ENCODE measurements around the gene UGT8. TPM values are rescaled to one million over a fixed set of nuclear protein-coding genes. Genes with fewer than 3 reads are reported as not detected.

UGT8 gene
- polyA plus RNA-seq, 1 of the 3 experiments (the other 2 are of a cell fraction), result not detected

DNA sequence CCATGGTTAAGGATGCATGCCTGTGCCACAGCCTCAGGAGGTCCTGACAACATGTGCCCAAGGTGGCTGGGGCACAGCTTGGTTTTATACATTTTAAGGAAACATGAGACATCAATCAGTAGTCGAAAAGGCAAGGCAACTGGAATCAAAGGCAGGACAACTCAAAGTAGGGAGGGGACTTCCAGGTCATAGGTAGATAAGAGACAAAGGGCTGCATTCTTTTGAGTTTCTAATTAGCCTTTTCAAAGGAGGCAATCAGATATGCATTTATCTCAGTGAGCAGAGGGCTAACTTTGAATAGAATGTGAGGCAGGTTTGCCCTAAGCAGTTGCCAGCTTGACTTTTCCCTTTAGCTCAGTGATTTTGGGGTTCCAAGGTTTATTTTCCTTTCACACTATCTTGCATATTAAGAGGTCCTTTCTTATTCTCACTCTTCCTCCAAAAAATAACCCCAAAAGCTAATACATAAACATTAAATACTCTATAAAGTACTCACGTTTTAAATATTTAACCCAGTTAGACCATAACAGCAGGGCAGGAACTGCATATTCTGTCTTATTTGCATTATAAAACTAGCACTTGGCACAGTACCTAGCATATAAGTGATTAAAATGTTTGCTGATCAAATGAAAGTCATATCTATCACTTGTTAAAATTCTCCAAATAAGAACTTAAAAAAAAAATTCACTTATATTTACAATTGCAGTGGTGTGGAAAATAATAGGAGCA lies 36.3 kb upstream of the UGT8 start:
- H3K9me3 ChIP-seq, result peaks cover 19% of the 10 kb centered on the region; the same call in 1 of the 2 replicates
- H3K9ac ChIP-seq, result no peak overlapping the region
- no peaks in the 10 kb centered on the region for H3K4me1 ChIP-seq (ENCODE audit: control insufficient read depth in 1 of 2, insufficient read depth in 2 of 2, low read depth in 1 of 2, low read length in 1 of 2)
- no peaks in the 10 kb centered on the region for H3K27me3 ChIP-seq (ENCODE audit: insufficient read depth)
- no peaks in the 10 kb centered on the region for H3F3A ChIP-seq (replicated peaks; ENCODE audit: insufficient read depth)
- H3K9me2 ChIP-seq, result no peaks in the 10 kb centered on the region
- no peaks in the 10 kb centered on the region for H3K79me2 ChIP-seq (ENCODE audit: insufficient read depth)
- no peak overlapping the region for H3K4me3 ChIP-seq (ENCODE audit: low read depth in 2 of 2, low read length in 1 of 2)
- 4% methylated on average over 2 of the region's 2 CpGs for WGBS (ENCODE audit: low lambda C conversion rate)
- no peaks in the 10 kb centered on the region for H4K20me1 ChIP-seq (ENCODE audit: insufficient read depth)
- no peaks in the 10 kb centered on the region for H3K36me3 ChIP-seq (replicated peaks in 1 of 2; ENCODE audit: control insufficient read depth in 1 of 2, insufficient read depth in 2 of 2, low read length in 1 of 2)
- ChIA-PET POLR2A (no interaction called here), CTCF (interaction anchor here (1.5 kb wide), 1 partner anchor 246 kb away, joined by 3 read pairs; no protein-coding TSS in a partner anchor)
- no peak for DNase-seq
- H2AFZ ChIP-seq (ENCODE audit: low read depth), result no peak overlapping the region
- no peak overlapping the region for H3K4me2 ChIP-seq
- TF ChIP-seq ELF1 (IDR thresholded peaks at IDR 0.05) (no peak), FOSL2 (IDR thresholded peaks at IDR 0.05; ENCODE audit: borderline replicate concordance, low read depth) (no peak), NRF1 (IDR thresholded peaks at IDR 0.05; ENCODE audit: low read depth, low read length) (no peak), FOXJ3 (CRISPR knock-in tag; IDR thresholded peaks at IDR 0.05) (no peak), SIN3A (IDR thresholded peaks at IDR 0.05; ENCODE audit: borderline replicate concordance, low read depth, low read length) (no peak)
- H3K27ac ChIP-seq (ENCODE audit: low read depth in 2 of 2, low read length in 1 of 2), result no peak overlapping the region

DNA sequence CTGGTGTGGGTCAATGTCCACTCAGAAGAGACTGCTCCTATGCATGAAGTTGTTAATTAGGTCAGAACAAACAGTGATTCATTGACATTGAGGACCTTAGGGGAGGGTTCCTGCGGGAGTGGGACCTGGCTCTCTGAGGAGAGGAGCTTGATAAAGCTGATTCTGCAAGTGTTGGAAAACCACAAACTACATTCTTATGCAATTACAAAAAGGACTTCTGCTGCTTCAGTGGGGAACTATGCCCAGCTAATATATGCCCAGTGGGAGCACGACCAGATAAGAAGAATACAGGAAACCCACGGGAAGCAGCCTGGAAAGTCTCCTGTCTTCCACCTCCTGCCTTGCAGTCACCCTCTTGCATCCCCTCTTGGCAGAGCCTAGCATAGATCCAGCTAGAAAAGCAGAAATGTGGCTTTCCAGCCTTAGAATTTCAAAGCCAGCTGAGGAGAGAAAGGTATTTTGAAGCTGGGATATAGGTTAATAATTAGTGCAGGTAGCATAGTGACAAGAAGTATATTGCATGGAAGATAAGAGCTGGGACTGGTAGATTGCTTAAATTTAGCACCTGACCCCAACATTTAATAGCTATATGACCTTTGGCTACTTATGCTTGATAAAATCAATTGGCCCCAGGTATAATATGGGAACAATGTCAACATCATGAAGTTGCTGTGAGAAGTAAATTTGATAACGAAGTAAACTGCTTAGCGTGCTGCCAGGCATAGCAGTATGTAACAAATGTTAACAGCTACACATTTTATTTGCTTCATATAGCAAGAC lies 34.9 kb upstream of the UGT8 start:
- CTCF ChIA-PET, result interaction anchor here (1.5 kb wide), 1 partner anchor 244 kb away, joined by 3 read pairs; no protein-coding TSS in a partner anchor
- H4K20me1 ChIP-seq (ENCODE audit: insufficient read depth), result no peaks in the 10 kb centered on the region
- POLR2A ChIA-PET, result no interaction called here
- H3K4me3 ChIP-seq (ENCODE audit: low read depth in 2 of 2, low read length in 1 of 2), result no peak overlapping the region
- H3K36me3 ChIP-seq (replicated peaks in 1 of 2; ENCODE audit: control insufficient read depth in 1 of 2, insufficient read depth in 2 of 2, low read length in 1 of 2), result no peaks in the 10 kb centered on the region
- H3K79me2 ChIP-seq (ENCODE audit: insufficient read depth), result no peaks in the 10 kb centered on the region
- H3K9me2 ChIP-seq, result no peaks in the 10 kb centered on the region
- TF ChIP-seq NFIC (IDR thresholded peaks at IDR 0.05; ENCODE audit: borderline replicate concordance), result no peak
- no peak for TF ChIP-seq FOXJ3 (CRISPR knock-in tag; IDR thresholded peaks at IDR 0.05)
- TF ChIP-seq MXI1 (IDR thresholded peaks at IDR 0.05; ENCODE audit: low read depth, low read length), result no peak
- TF ChIP-seq RXRA (IDR thresholded peaks at IDR 0.05; ENCODE audit: borderline replicate concordance, low read depth), result no peak
- TF ChIP-seq SMC3 (IDR thresholded peaks at IDR 0.05; ENCODE audit: low read depth, low read length), result no peak
- TF ChIP-seq, protein P1, sequence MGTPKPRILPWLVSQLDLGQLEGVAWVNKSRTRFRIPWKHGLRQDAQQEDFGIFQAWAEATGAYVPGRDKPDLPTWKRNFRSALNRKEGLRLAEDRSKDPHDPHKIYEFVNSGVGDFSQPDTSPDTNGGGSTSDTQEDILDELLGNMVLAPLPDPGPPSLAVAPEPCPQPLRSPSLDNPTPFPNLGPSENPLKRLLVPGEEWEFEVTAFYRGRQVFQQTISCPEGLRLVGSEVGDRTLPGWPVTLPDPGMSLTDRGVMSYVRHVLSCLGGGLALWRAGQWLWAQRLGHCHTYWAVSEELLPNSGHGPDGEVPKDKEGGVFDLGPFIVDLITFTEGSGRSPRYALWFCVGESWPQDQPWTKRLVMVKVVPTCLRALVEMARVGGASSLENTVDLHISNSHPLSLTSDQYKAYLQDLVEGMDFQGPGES (IDR thresholded peaks at IDR 0.05; ENCODE audit: low read depth, low read length), result no peak
- TF ChIP-seq GABPA (IDR thresholded peaks at IDR 0.05; ENCODE audit: low read depth), result no peak
- TF ChIP-seq RAD21 (IDR thresholded peaks at IDR 0.05; ENCODE audit: low read length), result no peak
- TF ChIP-seq GATA2 (CRISPR knock-in tag; IDR thresholded peaks at IDR 0.05), result no peak
- TF ChIP-seq, protein P2, sequence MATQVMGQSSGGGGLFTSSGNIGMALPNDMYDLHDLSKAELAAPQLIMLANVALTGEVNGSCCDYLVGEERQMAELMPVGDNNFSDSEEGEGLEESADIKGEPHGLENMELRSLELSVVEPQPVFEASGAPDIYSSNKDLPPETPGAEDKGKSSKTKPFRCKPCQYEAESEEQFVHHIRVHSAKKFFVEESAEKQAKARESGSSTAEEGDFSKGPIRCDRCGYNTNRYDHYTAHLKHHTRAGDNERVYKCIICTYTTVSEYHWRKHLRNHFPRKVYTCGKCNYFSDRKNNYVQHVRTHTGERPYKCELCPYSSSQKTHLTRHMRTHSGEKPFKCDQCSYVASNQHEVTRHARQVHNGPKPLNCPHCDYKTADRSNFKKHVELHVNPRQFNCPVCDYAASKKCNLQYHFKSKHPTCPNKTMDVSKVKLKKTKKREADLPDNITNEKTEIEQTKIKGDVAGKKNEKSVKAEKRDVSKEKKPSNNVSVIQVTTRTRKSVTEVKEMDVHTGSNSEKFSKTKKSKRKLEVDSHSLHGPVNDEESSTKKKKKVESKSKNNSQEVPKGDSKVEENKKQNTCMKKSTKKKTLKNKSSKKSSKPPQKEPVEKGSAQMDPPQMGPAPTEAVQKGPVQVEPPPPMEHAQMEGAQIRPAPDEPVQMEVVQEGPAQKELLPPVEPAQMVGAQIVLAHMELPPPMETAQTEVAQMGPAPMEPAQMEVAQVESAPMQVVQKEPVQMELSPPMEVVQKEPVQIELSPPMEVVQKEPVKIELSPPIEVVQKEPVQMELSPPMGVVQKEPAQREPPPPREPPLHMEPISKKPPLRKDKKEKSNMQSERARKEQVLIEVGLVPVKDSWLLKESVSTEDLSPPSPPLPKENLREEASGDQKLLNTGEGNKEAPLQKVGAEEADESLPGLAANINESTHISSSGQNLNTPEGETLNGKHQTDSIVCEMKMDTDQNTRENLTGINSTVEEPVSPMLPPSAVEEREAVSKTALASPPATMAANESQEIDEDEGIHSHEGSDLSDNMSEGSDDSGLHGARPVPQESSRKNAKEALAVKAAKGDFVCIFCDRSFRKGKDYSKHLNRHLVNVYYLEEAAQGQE (IDR thresholded peaks at IDR 0.05; ENCODE audit: low read depth, low read length), result no peak
- TF ChIP-seq, protein P3, sequence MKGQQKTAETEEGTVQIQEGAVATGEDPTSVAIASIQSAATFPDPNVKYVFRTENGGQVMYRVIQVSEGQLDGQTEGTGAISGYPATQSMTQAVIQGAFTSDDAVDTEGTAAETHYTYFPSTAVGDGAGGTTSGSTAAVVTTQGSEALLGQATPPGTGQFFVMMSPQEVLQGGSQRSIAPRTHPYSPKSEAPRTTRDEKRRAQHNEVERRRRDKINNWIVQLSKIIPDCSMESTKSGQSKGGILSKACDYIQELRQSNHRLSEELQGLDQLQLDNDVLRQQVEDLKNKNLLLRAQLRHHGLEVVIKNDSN (IDR thresholded peaks at IDR 0.05; ENCODE audit: borderline replicate concordance, low read depth), result no peak
- no peaks in the 10 kb centered on the region for H3F3A ChIP-seq (replicated peaks; ENCODE audit: insufficient read depth)
- H3K4me1 ChIP-seq (ENCODE audit: control insufficient read depth in 1 of 2, insufficient read depth in 2 of 2, low read depth in 1 of 2, low read length in 1 of 2), result no peaks in the 10 kb centered on the region
- H3K27ac ChIP-seq (ENCODE audit: low read depth in 2 of 2, low read length in 1 of 2), result no peak overlapping the region
- no peak overlapping the region for H3K4me2 ChIP-seq
- WGBS (ENCODE audit: low lambda C conversion rate), result 0% methylated on average over 5 of the region's 5 CpGs
- no peak overlapping the region for H3K9ac ChIP-seq
- no peak overlapping the region for H2AFZ ChIP-seq (ENCODE audit: low read depth)
- no peaks in the 10 kb centered on the region for H3K27me3 ChIP-seq (ENCODE audit: insufficient read depth)
- DNase-seq, result no peak
- H3K9me3 ChIP-seq, result peaks cover 9% of the 10 kb centered on the region; the same call in 1 of the 2 replicates

All from SK-N-SH (cell line).